ENCODE data around the gene CCL25. TPM values are rescaled to one million over a fixed set of nuclear protein-coding genes. Genes with fewer than 3 reads are reported as not detected.

CCL25 gene
- total and polyA plus RNA-seq, 2 donors = 33.4 to 287 TPM

DNA sequence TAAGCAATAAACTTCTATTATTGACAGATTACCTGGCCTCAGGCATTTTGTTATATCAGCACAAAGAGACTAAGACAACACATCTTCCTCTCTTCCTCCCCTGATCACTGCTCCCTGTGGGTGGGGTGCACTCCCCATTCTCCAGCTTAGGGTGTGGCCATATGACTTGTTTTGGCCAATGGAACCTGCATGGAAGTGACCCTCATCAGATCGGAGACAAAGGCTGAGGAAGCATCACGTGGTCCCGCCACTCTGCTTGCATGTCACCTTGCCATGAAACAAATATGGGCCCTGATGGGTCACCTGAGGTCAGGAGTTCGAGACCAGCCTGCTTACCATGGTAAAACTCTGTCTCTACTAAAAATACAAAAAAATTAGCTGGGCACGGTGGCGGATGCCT, 13.7 kb upstream of the CCL25 start:
- H3K27me3 ChIP-seq (ENCODE audit: control insufficient read depth in 2 of 2, insufficient read depth in 1 of 2, low read length in 1 of 2) = no peaks in the 10 kb centered on the region
- no peaks in the 10 kb centered on the region for H3K36me3 ChIP-seq (ENCODE audit: control insufficient read depth in 2 of 2, insufficient read depth in 2 of 2, low read length in 1 of 2)
- H3K27ac ChIP-seq (ENCODE audit: low read depth in 1 of 2, low read length in 1 of 2) = no peak overlapping the region
- no peak for DNase-seq (ENCODE audit: low read depth in 6 of 9, low spot score in 9 of 9)
- no peak overlapping the region for H3K4me3 ChIP-seq (ENCODE audit: low read length in 2 of 2)
- 78% methylated on average over 6 of the region's 6 CpGs for WGBS
- H3K9me3 ChIP-seq (ENCODE audit: control insufficient read depth in 2 of 2, insufficient read depth in 1 of 2, low read length in 1 of 2) = no peaks in the 10 kb centered on the region
- no peaks in the 10 kb centered on the region for H3K4me1 ChIP-seq (ENCODE audit: control insufficient read depth in 2 of 2, insufficient read depth in 2 of 2, low read length in 2 of 2)

DNA sequence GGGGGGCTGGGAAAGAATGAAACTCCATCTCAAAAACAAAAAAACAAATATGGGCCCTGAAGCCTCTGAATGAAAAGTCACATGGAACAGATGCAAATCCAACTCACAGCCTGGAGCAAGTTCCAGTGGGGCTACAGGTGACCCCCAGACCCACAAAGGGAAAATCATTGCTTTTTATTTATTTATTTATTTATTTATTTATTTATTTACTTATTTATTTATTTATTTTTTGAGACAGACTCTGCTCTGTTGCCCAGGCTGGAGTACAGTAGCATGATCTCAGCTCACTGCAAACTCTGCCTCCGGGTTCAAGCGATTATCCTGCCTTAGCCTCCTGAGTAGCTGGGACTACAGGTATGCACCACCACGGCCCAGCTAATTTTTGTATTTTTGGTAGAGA, 13.3 kb upstream of the CCL25 start:
- H3K27ac ChIP-seq (ENCODE audit: low read depth in 1 of 2, low read length in 1 of 2) = no peak overlapping the region
- 97% methylated on average over 3 of the region's 3 CpGs for WGBS
- no peaks in the 10 kb centered on the region for H3K36me3 ChIP-seq (ENCODE audit: control insufficient read depth in 2 of 2, insufficient read depth in 2 of 2, low read length in 1 of 2)
- no peak overlapping the region for H3K4me3 ChIP-seq (ENCODE audit: low read length in 2 of 2)
- no peak for DNase-seq (ENCODE audit: low read depth in 6 of 9, low spot score in 9 of 9)
- H3K4me1 ChIP-seq (ENCODE audit: control insufficient read depth in 2 of 2, insufficient read depth in 2 of 2, low read length in 2 of 2) = no peaks in the 10 kb centered on the region
- no peaks in the 10 kb centered on the region for H3K27me3 ChIP-seq (ENCODE audit: control insufficient read depth in 2 of 2, insufficient read depth in 1 of 2, low read length in 1 of 2)
- no peaks in the 10 kb centered on the region for H3K9me3 ChIP-seq (ENCODE audit: control insufficient read depth in 2 of 2, insufficient read depth in 1 of 2, low read length in 1 of 2)

DNA sequence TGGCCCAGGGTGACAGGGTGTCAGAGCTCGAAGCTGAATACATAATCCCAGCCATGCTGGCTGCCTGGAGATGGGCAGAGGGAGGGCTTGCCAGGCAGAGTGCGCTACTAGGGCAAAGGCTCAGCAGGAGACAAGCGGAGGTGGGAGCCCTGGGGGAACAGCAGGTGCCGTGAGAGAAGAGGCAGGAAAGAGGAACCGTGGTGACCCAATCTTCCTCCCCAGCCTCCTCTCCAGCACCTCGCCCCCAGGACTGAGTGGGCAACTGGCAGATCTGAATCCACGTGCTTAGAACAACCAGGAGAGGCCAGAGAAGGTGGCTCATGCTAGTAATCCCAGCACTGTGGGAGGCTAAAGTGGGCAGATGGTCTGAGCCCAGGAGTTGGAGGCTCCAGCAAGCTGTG, 11.0 kb upstream of the CCL25 start:
- Histone ChIP-seq H3K4me1 (ENCODE audit: control insufficient read depth in 2 of 2, insufficient read depth in 2 of 2, low read length in 2 of 2) (no peaks in the 10 kb centered on the region), H3K9me3 (ENCODE audit: control insufficient read depth in 2 of 2, insufficient read depth in 1 of 2, low read length in 1 of 2) (no peaks in the 10 kb centered on the region), H3K36me3 (ENCODE audit: control insufficient read depth in 2 of 2, insufficient read depth in 2 of 2, low read length in 1 of 2) (no peaks in the 10 kb centered on the region), H3K4me3 (ENCODE audit: low read length in 2 of 2) (no peak overlapping the region), H3K27ac (ENCODE audit: low read depth in 1 of 2, low read length in 1 of 2) (no peak overlapping the region), H3K27me3 (ENCODE audit: control insufficient read depth in 2 of 2, insufficient read depth in 1 of 2, low read length in 1 of 2) (no peaks in the 10 kb centered on the region)
- WGBS = 32% methylated on average over 7 of the region's 7 CpGs
- no peak for DNase-seq (ENCODE audit: low read depth in 6 of 9, low spot score in 9 of 9)

DNA sequence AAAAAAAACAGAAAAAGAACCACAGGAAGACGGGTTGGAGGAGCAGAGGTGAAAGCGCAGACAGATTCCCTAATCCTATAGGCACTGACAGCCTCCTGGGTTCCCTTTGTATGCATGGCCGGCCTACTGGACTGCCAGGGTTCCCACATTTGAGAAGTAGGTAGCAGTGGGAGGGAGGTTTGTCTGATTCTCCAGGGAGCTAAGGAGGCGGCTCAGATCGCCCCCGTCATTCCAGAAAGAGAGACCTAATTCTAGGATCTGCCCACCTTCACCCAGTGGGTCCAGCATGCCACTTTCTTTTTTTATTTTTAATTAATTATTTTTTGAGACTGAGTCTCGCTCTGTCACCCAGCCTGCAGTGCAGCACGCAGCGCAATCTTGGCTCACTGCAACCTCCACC, 9.7 kb upstream of the CCL25 start:
- Histone ChIP-seq H3K36me3 (ENCODE audit: control insufficient read depth in 2 of 2, insufficient read depth in 2 of 2, low read length in 1 of 2) (no peaks in the 10 kb centered on the region), H3K4me3 (ENCODE audit: low read length in 2 of 2) (no peak overlapping the region), H3K9me3 (ENCODE audit: control insufficient read depth in 2 of 2, insufficient read depth in 1 of 2, low read length in 1 of 2) (no peaks in the 10 kb centered on the region), H3K27me3 (ENCODE audit: control insufficient read depth in 2 of 2, insufficient read depth in 1 of 2, low read length in 1 of 2) (no peaks in the 10 kb centered on the region), H3K4me1 (ENCODE audit: control insufficient read depth in 2 of 2, insufficient read depth in 2 of 2, low read length in 2 of 2) (no peaks in the 10 kb centered on the region), H3K27ac (ENCODE audit: low read depth in 1 of 2, low read length in 1 of 2) (no peak overlapping the region)
- 97% methylated on average over 9 of the region's 9 CpGs for WGBS
- DNase-seq (ENCODE audit: low read depth in 6 of 9, low spot score in 9 of 9) = no peak

DNA sequence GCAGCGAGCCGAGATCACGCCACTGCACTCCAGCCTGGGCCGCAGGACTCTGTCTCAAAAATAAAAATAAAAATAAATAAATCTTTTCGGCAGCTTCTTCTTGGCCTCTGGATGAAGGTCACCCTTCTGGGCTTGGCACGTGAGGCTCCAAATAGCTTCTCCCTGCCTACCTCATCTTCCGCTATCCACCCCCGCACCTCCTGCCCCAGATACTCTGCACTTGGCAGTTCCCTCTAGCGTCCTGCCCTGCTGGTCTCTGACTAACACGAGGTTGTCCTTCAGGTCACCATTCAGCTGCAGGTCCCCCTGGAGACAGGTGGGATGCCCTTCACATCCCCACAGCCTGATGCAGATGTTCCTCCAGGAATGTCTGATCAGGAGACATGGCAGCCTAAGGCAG, 8.5 kb upstream of the CCL25 start:
- Histone ChIP-seq H3K27me3 (ENCODE audit: control insufficient read depth in 2 of 2, insufficient read depth in 1 of 2, low read length in 1 of 2) (peaks cover 0 to 2% of the 10 kb centered on the region in 2 donors), H3K27ac (ENCODE audit: low read depth in 1 of 2, low read length in 1 of 2) (no peak overlapping the region), H3K4me1 (ENCODE audit: control insufficient read depth in 2 of 2, insufficient read depth in 2 of 2, low read length in 2 of 2) (no peaks in the 10 kb centered on the region), H3K9me3 (ENCODE audit: control insufficient read depth in 2 of 2, insufficient read depth in 1 of 2, low read length in 1 of 2) (no peaks in the 10 kb centered on the region), H3K4me3 (ENCODE audit: low read length in 2 of 2) (no peak overlapping the region), H3K36me3 (ENCODE audit: control insufficient read depth in 2 of 2, insufficient read depth in 2 of 2, low read length in 1 of 2) (no peaks in the 10 kb centered on the region)
- no peak for DNase-seq (ENCODE audit: low read depth in 6 of 9, low spot score in 9 of 9)
- 97% methylated on average over 10 of the region's 10 CpGs for WGBS

DNA sequence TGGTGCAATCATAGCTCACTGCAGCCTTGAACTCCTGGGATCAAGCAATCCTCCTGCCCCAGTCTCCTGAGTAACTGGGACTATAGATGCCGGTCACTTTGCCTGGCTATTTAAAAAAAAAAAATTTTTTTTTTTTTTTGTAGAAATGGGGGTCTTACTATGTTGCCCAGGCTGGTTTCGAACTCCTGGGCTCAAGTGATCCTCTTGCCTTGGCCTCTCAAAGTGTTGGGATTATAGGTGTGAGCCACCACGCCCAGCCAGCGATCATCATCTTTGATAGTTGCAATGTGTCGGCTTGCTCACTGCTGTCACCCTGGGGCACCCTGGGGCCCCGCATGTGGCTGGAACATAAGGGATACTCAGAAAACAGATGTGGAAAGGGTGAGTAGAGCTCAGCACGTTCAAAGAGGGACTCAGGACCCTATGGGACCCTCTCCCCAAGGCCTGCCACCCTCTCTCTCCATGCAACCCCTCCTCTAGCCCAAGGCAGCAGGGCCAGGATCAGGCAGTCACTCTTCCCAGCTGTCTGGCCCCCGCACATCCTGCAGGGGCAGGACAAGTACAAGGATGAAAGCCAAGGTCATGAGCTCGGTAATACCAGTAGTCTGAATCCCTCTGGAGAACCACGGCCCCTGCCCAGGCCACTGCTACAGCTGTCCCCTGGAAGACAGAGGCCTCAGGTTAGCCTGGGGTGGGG, 6.5 kb upstream of the CCL25 start:
- peaks cover 0 to 11% of the 10 kb centered on the region in 2 donors for H3K4me1 ChIP-seq (ENCODE audit: control insufficient read depth in 2 of 2, insufficient read depth in 2 of 2, low read length in 2 of 2)
- no peaks in the 10 kb centered on the region for H3K36me3 ChIP-seq (ENCODE audit: control insufficient read depth in 2 of 2, insufficient read depth in 2 of 2, low read length in 1 of 2)
- WGBS = 94% methylated on average over 10 of the region's 10 CpGs
- no peak for DNase-seq (ENCODE audit: low read depth in 6 of 9, low spot score in 9 of 9)
- peaks cover 0 to 15% of the 10 kb centered on the region in 2 donors for H3K27me3 ChIP-seq (ENCODE audit: control insufficient read depth in 2 of 2, insufficient read depth in 1 of 2, low read length in 1 of 2)
- no peak overlapping the region for H3K4me3 ChIP-seq (ENCODE audit: low read length in 2 of 2)
- H3K27ac ChIP-seq (ENCODE audit: low read depth in 1 of 2, low read length in 1 of 2) = no peak overlapping the region
- peaks cover 0 to 8% of the 10 kb centered on the region in 2 donors for H3K9me3 ChIP-seq (ENCODE audit: control insufficient read depth in 2 of 2, insufficient read depth in 1 of 2, low read length in 1 of 2)

DNA sequence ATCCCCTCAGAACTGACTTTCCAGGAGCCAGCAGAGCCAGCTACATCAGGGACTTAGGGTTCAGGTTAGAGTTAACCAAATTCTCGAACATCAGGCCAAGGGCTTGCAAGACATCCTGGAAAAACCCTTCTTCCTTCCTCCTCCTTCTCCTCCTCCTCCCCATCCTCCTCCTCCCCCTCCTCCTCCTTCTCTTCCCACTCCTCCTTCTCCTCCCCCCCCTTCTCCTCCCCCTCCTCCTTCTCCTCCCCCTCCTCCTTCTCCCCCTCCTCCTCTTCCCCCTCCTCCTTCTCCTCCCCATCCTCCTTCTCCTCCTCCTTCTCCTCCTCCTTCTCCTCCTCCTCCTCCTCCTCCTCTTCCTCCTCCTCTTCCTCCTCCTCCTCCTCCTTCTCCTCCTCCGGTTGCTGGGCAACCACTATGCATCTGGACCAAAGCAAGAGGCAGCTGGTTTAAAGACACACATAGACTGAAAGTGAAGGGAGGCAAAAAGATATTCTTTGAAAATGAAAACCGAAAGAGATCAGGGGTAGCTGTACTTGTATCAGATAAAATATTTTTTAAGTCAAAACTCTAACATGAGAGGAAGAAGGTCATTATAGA, 5.9 kb upstream of the CCL25 start:
- WGBS = 81% methylated on average over 3 of the region's 3 CpGs
- DNase-seq (ENCODE audit: low read depth in 6 of 9, low spot score in 9 of 9) = no peak
- Histone ChIP-seq H3K4me3 (ENCODE audit: low read length in 2 of 2) (no peak overlapping the region), H3K27ac (ENCODE audit: low read depth in 1 of 2, low read length in 1 of 2) (no peak overlapping the region), H3K36me3 (ENCODE audit: control insufficient read depth in 2 of 2, insufficient read depth in 2 of 2, low read length in 1 of 2) (no peaks in the 10 kb centered on the region), H3K9me3 (ENCODE audit: control insufficient read depth in 2 of 2, insufficient read depth in 1 of 2, low read length in 1 of 2) (peaks cover 0 to 8% of the 10 kb centered on the region in 2 donors), H3K27me3 (ENCODE audit: control insufficient read depth in 2 of 2, insufficient read depth in 1 of 2, low read length in 1 of 2) (peaks cover 0 to 15% of the 10 kb centered on the region in 2 donors), H3K4me1 (ENCODE audit: control insufficient read depth in 2 of 2, insufficient read depth in 2 of 2, low read length in 2 of 2) (peaks cover 0 to 12% of the 10 kb centered on the region in 2 donors)

DNA sequence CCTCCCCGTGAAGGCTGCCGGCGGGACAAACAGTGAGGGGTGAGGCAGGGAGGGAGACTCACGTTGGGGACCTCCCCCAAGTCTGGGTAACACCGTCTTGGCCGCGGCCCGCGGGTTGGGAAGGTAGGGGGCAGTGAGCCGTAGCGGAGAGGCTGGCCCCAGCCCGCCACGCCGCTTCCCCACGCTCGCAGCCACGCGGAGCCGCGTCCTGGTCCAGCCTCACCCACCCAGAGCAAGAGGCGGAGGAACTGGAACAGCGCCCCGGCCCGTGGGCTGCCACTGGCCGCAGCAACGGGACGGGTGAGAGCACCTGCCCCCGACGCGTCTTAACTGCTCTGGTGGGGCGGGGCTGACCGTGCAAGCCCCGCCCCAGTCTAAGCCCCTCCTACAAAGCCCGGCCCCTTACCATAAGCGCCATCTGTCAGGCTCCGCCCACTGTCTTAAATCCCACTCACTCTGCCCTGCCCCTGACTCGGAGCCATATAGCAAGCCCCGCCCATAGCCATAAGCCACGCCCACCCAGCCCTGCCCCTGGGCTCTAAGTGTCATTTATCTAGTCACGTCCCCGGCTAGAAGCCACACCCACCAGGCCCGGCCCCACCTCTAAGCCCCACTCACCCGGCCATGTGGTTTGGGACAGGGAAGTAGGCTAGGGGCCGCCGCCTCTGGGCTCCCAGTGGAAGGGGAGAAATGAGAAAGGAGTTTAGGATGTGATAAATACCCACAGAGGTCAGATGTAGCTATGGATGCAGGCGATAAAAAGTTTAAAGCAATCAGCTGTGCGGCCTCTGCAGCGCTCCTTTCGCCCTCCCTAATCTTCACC, 2.1 kb upstream of the CCL25 start:
- Histone ChIP-seq H3K27ac (ENCODE audit: low read depth in 1 of 2, low read length in 1 of 2) (no peak overlapping the region), H3K4me3 (ENCODE audit: low read length in 2 of 2) (peak overlapping the region in 1 of 2 donors; percentile 20), H3K36me3 (ENCODE audit: control insufficient read depth in 2 of 2, insufficient read depth in 2 of 2, low read length in 1 of 2) (no peaks in the 10 kb centered on the region), H3K4me1 (ENCODE audit: control insufficient read depth in 2 of 2, insufficient read depth in 2 of 2, low read length in 2 of 2) (peaks cover 0 to 20% of the 10 kb centered on the region in 2 donors), H3K9me3 (ENCODE audit: control insufficient read depth in 2 of 2, insufficient read depth in 1 of 2, low read length in 1 of 2) (peaks cover 0 to 8% of the 10 kb centered on the region in 2 donors), H3K27me3 (ENCODE audit: control insufficient read depth in 2 of 2, insufficient read depth in 1 of 2, low read length in 1 of 2) (peaks cover 0 to 15% of the 10 kb centered on the region in 2 donors)
- peak; percentile 52 to 87 (median 66) for DNase-seq (ENCODE audit: low read depth in 6 of 9, low spot score in 9 of 9)
- 6% methylated on average over 49 of the region's 49 CpGs for WGBS

DNA sequence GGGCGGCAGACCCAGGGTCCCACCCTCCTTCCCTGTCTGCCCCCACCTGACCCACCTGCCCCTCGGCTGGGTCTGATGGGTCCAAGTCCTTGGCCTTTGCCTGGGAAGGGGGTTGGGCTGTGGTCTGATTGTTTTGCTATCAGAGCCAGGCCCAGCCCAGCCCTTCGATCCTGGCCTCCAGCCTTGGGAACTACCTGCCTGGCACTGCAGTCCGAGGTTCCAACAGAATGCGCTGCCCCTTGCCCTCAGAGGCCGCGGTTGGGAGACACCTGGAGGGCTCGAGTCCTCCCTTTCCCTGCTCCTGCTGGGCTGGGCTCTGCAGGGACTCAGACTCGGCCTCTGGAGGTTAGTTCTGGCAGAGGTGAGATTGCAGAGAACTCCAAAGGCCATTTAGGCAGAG, 1.6 kb downstream of the CCL25 start:
- Histone ChIP-seq H3K36me3 (ENCODE audit: control insufficient read depth in 2 of 2, insufficient read depth in 2 of 2, low read length in 1 of 2) (no peaks in the 10 kb centered on the region), H3K9me3 (ENCODE audit: control insufficient read depth in 2 of 2, insufficient read depth in 1 of 2, low read length in 1 of 2) (peaks cover 0 to 8% of the 10 kb centered on the region in 2 donors), H3K4me3 (ENCODE audit: low read length in 2 of 2) (peak overlapping the region in 1 of 2 donors; percentile 26), H3K4me1 (ENCODE audit: control insufficient read depth in 2 of 2, insufficient read depth in 2 of 2, low read length in 2 of 2) (peaks cover 0 to 20% of the 10 kb centered on the region in 2 donors), H3K27me3 (ENCODE audit: control insufficient read depth in 2 of 2, insufficient read depth in 1 of 2, low read length in 1 of 2) (peaks cover 0 to 12% of the 10 kb centered on the region in 2 donors), H3K27ac (ENCODE audit: low read depth in 1 of 2, low read length in 1 of 2) (no peak overlapping the region)
- DNase-seq (ENCODE audit: low read depth in 6 of 9, low spot score in 9 of 9) = no peak
- WGBS = 78% methylated on average over 9 of the region's 9 CpGs

Data from thymus (tissue), 11 donors.